NCI-H1092 treated with DMSO at 0.1 percent for 48 hours (cell line): ENCODE measurements around the gene STRIP1.
A peak's percentile ranks its signal among the peaks of the same experiment; 100 is the strongest.

Experiments
- DNase-seq: peaks from one replicate; lab custom pipeline; 2025; lab: John Stamatoyannopoulos, UW

STRIP1 gene

DNA sequence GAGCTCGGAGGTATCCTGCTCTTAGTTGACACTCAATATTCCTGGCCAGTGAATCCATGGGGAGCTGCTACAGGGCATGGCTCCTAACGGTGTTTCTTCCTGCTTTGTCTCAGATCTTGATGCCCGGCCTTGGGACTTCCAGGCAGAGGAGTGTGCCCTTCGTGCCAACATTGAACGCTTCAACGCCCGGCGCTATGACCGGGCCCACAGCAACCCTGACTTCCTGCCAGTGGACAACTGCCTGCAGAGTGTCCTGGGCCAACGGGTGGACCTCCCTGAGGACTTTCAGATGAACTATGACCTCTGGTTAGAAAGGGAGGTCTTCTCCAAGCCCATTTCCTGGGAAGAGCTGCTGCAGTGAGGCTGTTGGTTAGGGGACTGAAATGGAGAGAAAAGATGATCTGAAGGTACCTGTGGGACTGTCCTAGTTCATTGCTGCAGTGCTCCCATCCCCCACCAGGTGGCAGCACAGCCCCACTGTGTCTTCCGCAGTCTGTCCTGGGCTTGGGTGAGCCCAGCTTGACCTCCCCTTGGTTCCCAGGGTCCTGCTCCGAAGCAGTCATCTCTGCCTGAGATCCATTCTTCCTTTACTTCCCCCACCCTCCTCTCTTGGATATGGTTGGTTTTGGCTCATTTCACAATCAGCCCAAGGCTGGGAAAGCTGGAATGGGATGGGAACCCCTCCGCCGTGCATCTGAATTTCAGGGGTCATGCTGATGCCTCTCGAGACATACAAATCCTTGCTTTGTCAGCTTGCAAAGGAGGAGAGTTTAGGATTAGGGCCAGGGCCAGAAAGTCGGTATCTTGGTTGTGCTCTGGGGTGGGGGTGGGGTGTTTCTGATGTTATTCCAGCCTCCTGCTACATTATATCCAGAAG, 19.4 kb downstream of the STRIP1 start:
- peak; percentile 16 for DNase-seq

DNA sequence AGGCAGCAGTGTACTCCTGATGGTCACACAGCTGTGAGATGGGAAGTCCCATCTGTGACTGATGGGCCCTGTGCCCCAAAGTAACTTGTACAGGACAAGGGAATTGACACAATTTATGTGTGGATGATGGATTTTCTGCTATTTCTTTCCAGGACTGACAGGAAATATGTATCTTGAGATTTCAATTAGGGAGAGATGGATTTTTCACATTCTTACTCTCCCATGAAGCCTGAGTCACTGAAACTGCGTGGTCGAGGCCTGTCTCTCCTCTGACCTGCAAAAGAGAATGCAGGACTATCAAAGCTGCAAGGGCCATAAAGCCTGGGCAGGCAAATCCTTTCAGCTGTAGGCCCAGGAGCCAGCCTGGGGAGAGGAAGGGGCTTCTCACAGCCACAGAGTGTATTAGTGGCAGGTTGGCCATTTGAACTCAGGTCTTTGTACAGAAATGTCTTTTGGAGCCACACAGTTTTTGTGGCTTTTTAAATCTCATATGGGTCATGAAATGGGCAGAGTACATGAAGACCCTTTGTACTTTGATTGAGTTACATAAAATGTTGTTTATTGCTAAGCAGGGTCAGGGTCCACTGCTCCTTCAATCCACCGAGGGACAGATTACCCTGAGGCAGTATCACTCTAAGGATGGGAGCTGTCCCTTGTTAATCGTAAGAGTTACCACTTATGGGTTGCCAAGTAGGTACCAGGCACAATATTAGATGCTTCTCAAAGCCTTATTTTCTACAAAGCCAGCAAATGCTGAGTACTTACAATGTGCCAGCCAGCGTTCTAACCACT, 21.3 kb downstream of the STRIP1 start:
- DNase-seq = no peak

DNA sequence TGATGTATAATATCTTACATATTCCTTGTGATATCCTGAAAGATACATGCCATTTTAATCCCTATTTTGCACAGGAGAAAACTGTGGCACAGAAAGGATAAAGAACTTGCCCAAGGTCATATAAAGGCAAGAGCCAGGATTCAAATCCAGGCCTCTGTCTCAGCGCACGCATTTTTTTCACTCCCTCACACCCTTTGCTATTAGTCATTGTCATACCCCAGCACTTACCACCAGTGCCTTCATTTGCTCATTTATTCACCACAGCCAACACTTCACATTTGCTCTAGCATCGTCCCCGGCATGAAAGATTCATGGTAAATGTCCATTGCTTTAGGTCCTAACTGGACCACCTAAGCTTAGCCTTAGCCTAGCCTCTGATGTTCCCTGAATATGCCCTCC, 21.9 kb downstream of the STRIP1 start:
- no peak for DNase-seq

- DNase-seq = no peak
Observed at GRCh38 chr1:110056776-110057175, 22.4 kb downstream of the STRIP1 start.

DNA sequence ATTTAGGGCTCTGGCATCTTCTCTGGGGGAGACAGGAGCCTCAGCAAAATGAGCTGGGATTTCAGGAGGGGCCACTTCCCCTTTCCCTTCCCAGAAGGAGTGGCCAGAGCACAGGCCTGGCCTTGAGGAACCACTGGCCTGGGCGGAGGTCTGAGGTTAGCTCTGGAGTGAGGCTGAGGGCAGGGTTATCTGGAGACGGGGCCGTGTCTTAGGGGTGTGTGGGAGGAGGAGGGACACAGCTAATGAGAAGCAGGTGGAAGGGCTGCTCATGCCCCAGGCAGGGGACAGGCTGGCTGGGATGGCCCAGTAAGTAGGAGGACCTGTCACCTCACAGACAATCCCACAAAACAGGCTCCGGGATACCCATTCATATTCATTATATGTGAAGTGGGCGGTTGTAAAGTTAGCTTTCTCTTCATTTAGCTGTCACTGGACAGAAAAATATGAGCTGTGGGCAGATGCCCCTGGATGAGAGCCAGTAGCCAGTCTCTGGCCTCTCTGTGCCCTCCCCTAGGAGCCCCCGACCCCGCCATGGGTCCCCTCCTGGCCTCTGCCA, 23.6 kb downstream of the STRIP1 start:
- DNase-seq = no peak

- no peak for DNase-seq
Observed at GRCh38 chr1:110058591-110058990, 24.2 kb downstream of the STRIP1 start.

- DNase-seq = no peak
Observed at GRCh38 chr1:110059133-110059863, 24.9 kb downstream of the STRIP1 start.

GRCh38 chr1:110060034-110060661, 25.7 kb downstream of the STRIP1 start:
- DNase-seq = no peak

DNA sequence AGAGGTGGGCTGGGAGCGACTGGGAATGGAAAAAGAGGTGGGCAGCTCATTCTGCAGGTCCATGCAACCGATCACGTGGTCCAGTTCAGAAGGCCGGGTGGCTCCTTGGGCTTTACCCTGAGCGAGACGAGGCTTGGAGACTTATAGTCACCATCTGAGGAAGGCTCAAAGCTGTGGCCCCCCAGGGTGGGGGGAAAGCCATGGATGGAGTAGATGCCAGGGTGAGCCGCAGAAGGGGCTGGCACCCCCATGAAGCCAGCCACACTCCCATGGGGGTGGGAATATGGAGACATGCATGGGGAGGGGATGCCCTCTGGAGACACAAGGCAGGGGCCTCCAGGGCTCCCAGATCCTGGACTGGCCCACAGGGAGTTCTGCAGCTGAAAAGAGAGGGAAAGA, 26.2 kb downstream of the STRIP1 start:
- no peak for DNase-seq

GRCh38 chr1:110061341-110061740, 26.9 kb downstream of the STRIP1 start:
- no peak for DNase-seq

DNA sequence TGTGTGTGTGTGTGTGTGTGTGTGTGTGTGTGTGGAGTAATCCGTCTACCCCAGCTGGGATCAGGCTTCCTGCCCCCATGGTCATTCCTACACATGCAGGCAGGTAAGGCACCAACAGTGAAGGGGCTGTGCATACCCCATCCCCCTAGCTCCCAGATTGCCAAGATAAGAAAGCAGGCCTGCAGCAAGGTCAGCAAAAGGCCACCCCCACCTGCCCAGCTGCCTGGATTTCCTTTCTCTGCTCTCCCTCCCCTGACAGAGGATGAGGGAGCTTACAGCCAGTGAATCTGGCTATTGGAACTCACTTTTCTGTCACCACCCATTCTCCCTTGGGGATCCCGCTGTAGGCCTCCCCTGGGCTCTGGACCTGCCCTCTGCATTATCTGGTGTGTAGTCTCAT, 28.2 kb downstream of the STRIP1 start:
- no peak for DNase-seq

- no peak for DNase-seq
Observed at GRCh38 chr1:110063781-110064180, 29.4 kb downstream of the STRIP1 start.

- DNase-seq = no peak
Observed at GRCh38 chr1:110064576-110065337, 30.3 kb downstream of the STRIP1 start.

DNA sequence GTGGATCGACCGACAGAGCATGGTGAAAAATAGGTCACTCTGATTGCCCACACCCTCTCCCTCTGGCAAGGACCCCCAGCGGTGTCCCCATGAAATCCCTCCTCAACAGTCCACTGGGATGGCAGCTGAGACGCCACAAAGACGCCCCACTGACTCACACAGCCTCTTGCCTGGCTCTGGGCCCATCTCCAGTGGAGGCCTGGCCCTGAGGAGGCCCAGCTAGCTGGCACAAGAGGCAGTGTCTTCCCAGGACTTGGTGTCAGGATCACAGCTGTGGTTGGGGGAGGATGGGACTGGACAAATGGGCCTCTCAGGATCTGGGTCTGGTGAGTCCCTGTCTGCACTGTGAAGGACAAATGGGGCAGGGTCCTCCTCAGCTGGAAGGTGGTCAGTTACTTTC, 31.4 kb downstream of the STRIP1 start:
- no peak for DNase-seq

GRCh38 chr1:110067479-110067892, 33.1 kb downstream of the STRIP1 start:
- no peak for DNase-seq

DNA sequence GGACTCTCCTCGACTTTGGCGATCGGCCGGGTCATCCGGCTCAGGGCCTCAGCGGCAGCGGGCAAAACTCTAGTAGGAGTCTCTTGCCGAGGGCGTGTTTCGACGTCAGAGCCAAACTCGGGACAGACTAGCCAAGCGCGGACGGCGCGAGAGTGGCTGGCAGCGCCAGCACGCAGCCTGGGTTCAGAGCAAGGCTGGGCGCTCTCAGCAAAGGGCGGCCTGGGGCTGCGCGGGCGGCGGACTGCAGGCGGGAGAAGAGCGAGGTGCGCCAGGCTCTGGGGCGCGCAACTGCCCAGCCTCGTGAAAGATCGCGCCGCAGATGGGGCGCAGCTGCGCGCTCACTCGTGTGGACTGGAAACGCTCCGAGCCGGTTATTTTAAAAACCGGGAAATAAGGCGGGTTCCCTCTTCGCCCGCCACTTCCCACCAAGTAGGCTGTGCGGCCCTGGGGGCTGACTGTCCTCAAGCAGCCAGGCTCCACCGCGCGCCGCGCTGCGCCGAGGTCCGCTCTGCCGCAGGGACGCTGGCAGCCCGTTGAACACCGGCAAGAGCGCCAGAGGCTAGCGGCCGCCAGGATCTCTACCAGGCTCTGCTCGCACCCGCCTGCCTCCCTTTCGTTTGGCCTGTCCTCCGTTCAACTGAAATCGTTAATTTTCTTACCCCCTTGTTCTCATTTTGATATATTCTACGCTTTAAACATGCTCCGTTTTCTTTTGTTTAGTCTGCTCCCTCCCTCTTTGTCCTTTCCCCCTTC, 33.6 kb downstream of the STRIP1 start:
- no peak for DNase-seq

DNA sequence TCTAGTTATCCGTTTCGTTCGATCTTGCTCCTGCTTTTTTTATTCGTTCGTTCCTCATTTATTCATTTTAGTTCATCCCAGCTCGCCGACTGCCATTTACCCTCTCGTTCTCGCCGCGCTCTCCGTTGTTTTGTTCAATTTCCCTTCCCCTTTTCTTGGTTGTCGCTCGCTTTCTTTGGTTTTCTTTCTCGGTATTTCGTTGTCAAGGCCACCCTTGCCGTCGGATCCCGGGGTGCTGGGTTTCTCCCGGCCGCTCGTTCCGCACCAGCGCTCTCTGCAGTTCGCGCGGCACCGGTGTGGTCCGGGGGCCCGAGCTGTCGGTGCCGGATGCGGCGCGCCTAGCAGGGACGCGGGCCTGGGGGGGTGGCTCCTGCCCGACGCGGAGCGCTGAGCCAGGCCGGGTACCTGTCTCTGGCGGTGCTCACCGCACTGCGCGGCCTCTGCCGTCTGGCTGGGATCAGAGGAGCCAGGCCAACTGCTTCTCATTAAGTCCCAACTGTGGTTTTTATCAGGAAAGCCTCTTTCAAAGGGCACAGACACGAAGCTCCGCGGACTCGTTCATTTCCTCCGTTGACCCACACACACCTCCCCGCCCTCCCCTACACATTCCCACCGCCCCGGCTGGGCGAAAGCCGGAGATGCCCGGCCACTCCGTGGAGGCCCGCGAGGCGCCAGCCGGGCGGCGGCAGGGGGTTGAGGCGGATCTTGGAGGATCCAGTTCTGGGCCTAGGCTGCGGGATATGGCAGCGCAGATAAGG, 34.4 kb downstream of the STRIP1 start:
- DNase-seq = no peak

- DNase-seq = no peak
Observed at GRCh38 chr1:110069404-110070281, 35.2 kb downstream of the STRIP1 start.

DNA sequence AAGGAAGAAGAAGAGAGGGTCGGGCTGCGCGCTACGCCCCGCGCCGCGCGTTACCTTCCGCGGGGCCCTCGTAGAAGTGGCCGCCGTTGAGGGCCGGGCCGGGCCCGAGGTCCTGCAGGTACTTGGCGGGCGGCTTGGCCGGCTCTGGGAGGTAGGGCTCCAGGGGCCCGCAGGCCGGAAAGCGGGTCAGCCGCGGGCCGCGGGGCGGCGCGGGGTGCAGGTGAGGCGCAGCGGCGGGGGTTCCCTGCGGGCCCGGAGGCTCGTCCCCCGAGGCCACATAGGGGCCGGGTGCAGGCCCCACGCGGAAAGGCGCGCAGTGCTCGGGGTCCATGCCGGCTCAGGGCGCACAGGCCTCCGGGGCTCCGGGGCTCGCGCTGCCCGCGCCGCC, 35.9 kb downstream of the STRIP1 start:
- no peak for DNase-seq
